ENCODE data around the gene GSX2. TPM values are rescaled to one million over a fixed set of nuclear protein-coding genes. Genes with fewer than 3 reads are reported as not detected.
A peak's percentile ranks its signal among the peaks of the same experiment; 100 is the strongest.

GSX2 gene
- total RNA-seq, 2 experiments from 2014 or later, result not detected

DNA sequence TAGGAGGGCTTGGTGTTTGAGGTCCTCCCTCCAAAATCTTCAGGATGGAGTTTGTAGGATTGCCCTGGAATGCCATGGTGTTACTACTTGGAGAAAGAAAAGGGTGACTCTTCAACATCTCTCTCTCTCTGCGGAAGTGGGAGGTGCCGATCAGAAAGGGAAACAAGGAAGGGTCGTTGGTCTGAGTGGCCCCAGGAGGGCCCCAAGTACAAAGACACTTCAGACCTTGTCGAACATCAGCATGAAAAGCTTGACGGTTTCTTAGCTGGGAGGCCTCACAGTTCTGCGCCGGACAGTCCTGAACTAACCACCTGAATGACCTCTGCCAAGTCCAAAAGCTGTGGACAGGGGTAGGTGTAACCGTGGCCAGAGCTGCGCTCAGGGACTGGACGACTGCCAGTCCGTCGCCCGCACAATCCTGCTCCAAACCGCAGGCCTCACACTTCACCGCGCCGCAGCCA is 646 bp upstream of the GSX2 start:
- H3K27ac Mint-ChIP-seq, result no peak overlapping the region
- no peaks in the 10 kb centered on the region for H3K36me3 Mint-ChIP-seq (ENCODE audit: low read depth)
- DNase-seq (no peak), ATAC-seq (peak; percentile 17)
- no peaks in the 10 kb centered on the region for H3K9me3 Mint-ChIP-seq
- ChIA-PET CTCF (interaction anchor here (1.5 to 4.4 kb wide), 2 partner anchors 9 to 133 kb away, joined by 5 to 27 read pairs; no protein-coding TSS in a partner anchor), POLR2A (no interaction called here)
- H3K4me1 Mint-ChIP-seq (ENCODE audit: low read depth), result peaks cover 51% of the 10 kb centered on the region
- peak overlapping the region; percentile 42 for H3K4me3 Mint-ChIP-seq
- intact Hi-C loops (cut with micrococcal nuclease), result loop anchor here (5.0 kb wide), 2 partner anchors 37 to 167 kb away; partner anchors contain the start of gene CHIC2
- peaks cover 90% of the 10 kb centered on the region for H3K27me3 Mint-ChIP-seq
- TF ChIP-seq, protein P1, sequence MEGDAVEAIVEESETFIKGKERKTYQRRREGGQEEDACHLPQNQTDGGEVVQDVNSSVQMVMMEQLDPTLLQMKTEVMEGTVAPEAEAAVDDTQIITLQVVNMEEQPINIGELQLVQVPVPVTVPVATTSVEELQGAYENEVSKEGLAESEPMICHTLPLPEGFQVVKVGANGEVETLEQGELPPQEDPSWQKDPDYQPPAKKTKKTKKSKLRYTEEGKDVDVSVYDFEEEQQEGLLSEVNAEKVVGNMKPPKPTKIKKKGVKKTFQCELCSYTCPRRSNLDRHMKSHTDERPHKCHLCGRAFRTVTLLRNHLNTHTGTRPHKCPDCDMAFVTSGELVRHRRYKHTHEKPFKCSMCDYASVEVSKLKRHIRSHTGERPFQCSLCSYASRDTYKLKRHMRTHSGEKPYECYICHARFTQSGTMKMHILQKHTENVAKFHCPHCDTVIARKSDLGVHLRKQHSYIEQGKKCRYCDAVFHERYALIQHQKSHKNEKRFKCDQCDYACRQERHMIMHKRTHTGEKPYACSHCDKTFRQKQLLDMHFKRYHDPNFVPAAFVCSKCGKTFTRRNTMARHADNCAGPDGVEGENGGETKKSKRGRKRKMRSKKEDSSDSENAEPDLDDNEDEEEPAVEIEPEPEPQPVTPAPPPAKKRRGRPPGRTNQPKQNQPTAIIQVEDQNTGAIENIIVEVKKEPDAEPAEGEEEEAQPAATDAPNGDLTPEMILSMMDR (IDR thresholded peaks at IDR 0.05), result no peak

DNA sequence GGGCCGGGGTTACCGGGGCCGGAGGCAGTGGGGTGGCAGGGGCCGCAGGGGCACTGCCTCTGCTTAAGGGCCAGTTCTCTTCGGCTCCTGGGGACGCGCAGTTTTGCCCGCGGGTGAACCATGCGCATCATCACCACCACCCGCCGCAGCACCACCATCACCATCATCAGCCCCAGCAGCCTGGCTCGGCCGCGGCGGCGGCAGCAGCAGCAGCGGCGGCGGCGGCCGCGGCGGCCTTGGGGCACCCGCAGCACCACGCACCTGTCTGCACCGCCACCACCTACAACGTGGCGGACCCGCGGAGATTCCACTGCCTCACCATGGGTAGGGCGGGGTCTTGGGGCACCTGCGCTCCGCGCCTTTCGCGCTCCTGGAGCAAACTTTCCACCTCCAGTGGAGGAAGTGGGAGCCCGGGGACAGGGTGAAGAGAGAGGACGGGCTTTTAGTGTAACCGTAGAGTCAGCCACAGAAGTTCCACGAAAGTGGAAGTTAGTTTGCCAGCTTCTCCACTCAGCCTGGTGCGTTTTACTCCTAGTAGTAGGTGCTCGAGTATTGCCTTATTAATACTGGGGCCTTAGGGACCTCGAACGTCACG is 729 bp downstream of the GSX2 start:
- ATAC-seq, result peak; percentile 27
- TF ChIP-seq, protein P1 (IDR thresholded peaks at IDR 0.05), result no peak
- POLR2A ChIA-PET, result interaction anchor here (0.5 kb wide), 1 partner anchor 132 kb away, joined by 3 read pairs; no protein-coding TSS in a partner anchor
- Mint-ChIP-seq H3K4me3 (peak overlapping the region; percentile 59), H3K27me3 (peaks cover 88% of the 10 kb centered on the region), H3K36me3 (ENCODE audit: low read depth) (no peaks in the 10 kb centered on the region), H3K27ac (no peak overlapping the region), H3K4me1 (ENCODE audit: low read depth) (peaks cover 56% of the 10 kb centered on the region), H3K9me3 (no peaks in the 10 kb centered on the region)
- CTCF ChIA-PET, result no interaction called here
- peak; percentile 41 for DNase-seq
- intact Hi-C loops (cut with micrococcal nuclease), result loop anchor here (5.0 kb wide), 1 partner anchor 127 kb away; the partner anchor contains the start of gene PDGFRA

DNA sequence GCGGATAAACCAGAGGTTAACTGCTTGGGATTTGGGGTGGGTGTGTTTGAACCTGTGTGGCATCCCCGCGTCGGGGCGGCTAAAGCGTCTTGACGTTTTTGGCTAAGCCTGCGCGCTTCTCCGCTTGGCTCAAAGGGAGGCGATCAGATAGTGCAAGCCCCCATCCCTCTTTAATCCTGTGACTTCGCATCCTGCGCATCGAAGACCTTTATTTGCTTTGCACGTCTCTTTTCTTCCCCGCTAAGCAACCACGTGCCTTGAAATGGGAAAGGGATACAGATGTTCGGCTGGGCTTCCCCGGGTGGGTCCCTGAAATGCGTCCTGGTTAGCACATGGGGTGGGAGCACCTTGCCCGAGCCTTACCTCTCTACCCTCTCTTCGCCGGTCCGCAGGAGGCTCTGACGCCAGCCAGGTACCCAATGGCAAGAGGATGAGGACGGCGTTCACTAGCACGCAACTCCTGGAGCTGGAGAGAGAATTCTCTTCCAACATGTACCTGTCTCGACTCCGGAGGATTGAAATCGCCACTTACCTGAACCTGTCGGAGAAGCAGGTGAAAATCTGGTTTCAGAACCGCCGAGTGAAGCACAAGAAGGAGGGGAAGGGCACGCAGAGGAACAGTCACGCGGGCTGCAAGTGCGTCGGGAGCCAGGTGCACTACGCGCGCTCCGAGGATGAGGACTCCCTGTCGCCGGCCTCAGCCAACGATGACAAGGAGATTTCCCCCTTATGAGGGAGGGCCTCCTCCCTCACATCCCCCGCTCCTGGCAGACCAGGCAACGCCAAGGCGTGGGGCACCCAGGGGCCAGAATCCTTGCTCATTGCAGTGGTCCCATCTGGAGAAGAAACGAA is 1.5 kb downstream of the GSX2 start:
- Mint-ChIP-seq H3K4me3 (peak overlapping the region; percentile 59), H3K9me3 (no peaks in the 10 kb centered on the region), H3K27me3 (peaks cover 88% of the 10 kb centered on the region), H3K36me3 (ENCODE audit: low read depth) (no peaks in the 10 kb centered on the region), H3K4me1 (ENCODE audit: low read depth) (peaks cover 53% of the 10 kb centered on the region), H3K27ac (no peak overlapping the region)
- DNase-seq (no peak), ATAC-seq (no peak)
- ChIA-PET POLR2A (interaction anchor here (0.5 kb wide), 1 partner anchor 131 kb away, joined by 3 read pairs; no protein-coding TSS in a partner anchor), CTCF (no interaction called here)
- intact Hi-C loops (cut with micrococcal nuclease), result loop anchor here (5.0 kb wide), 1 partner anchor 126 kb away; the partner anchor contains the start of gene PDGFRA
- TF ChIP-seq, protein P1 (IDR thresholded peaks at IDR 0.05), result no peak

DNA sequence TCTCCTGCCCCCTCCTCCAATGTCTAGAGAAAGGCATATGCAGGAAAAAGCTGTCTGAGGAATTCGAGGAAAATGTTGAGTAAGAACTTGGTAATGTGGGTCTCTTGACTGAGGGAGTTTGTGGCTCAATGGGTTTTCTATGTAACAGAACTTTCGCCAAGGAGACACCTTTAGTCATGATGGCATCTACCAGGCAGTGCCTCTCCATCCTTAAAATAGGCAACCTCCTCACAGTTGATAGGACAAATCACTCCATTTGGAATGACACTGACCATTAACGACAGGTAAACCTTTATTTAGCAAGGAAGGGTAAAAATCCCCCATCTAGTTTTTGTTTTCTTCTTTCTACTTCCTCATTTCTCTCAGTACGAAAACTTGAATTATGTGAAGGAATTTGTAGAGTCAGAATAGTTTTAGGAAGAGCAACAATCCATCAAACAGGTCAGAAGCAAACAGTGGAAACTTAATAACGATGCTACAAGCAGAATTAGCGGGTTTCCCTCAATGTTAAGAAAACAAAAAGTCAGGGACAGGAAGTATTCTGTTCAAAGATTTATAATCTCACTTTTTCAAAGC is 2.7 kb downstream of the GSX2 start:
- POLR2A ChIA-PET, result no interaction called here
- Mint-ChIP-seq H3K4me1 (ENCODE audit: low read depth) (peaks cover 61% of the 10 kb centered on the region), H3K36me3 (ENCODE audit: low read depth) (no peaks in the 10 kb centered on the region), H3K9me3 (no peaks in the 10 kb centered on the region), H3K27me3 (peaks cover 86% of the 10 kb centered on the region), H3K27ac (no peak overlapping the region), H3K4me3 (peak overlapping the region; percentile 11)
- TF ChIP-seq, protein P1 (IDR thresholded peaks at IDR 0.05), result no peak
- DNase-seq, result no peak
- intact Hi-C loops (cut with micrococcal nuclease), result loop anchor here (5.0 kb wide), 1 partner anchor 125 kb away; the partner anchor contains the start of gene PDGFRA
- ATAC-seq, result no peak
- CTCF ChIA-PET, result interaction anchor here (1.3 to 2.5 kb wide), 2 partner anchors 9 to 132 kb away, joined by 5 to 6 read pairs; no protein-coding TSS in a partner anchor

Measured in activated CD8-positive, alpha-beta T cell treated with anti-CD3 and anti-CD28 coated beads for 36 hours (primary cell).